OCI-LY3 (cell line): ENCODE measurements around the gene ROR1.

Experiments used
- CTCF ChIP-seq: fragments of 200-600, 300-600 bp; sonication (generic); IDR thresholded peaks from 2 replicates; pipeline ENCODE4 v1.5.1; 2014; ENCODE audit warnings: antibody characterized with exemption, low read length, low read depth
- EZH2phosphoT487 ChIP-seq: fragments of 200-600 bp; shearing (Covaris generic); IDR thresholded peaks from 2 replicates; pipeline ENCODE4 v1.6.1; 2018; ENCODE audit warnings: antibody characterized with exemption, mixed run types, low read depth

- no peak for TF ChIP-seq CTCF
- TF ChIP-seq EZH2phosphoT487, result no peak
Observed at GRCh38 chr1:64197076-64197475, 423.3 kb downstream of the ROR1 start.
